Mesenchymal stem cell (in vitro differentiated cells and primary cell): ENCODE results near the gene CITED1.

ENCODE experiments used
- DNase-seq: peaks from one replicate; pipeline ENCODE4 v3.0.0-alpha.2; 2013
- H2AFZ ChIP-seq: one replicate; pipeline ENCODE4 v1.6.1; 2013; ENCODE audit warnings: low read depth, mild to moderate bottlenecking, control low read depth, inconsistent platforms, low read length, moderate library complexity
- H2AK5ac ChIP-seq: 2 replicates; pipeline ENCODE4 v1.6.1; 2013; ENCODE audit warnings: low read length, moderate library complexity, mild to moderate bottlenecking, inconsistent platforms; ENCODE audit not compliant: severe bottlenecking
- H2BK120ac ChIP-seq: one replicate; pipeline ENCODE4 v1.6.1; 2013; ENCODE audit warnings: low read depth, mild to moderate bottlenecking, inconsistent platforms, low read length, moderate library complexity
- H2BK12ac ChIP-seq, 2 experiments: one replicate each; pipeline ENCODE4 v1.6.1; 2013; ENCODE audit warnings: inconsistent platforms in 2 of 2, low read length in 2 of 2, mild to moderate bottlenecking in 2 of 2, moderate library complexity in 2 of 2, control low read depth in 1 of 2
- H2BK15ac ChIP-seq: one replicate; pipeline ENCODE4 v1.6.1; 2013; ENCODE audit warnings: mild to moderate bottlenecking, low read depth, inconsistent platforms; ENCODE audit not compliant: poor library complexity, severe bottlenecking
- H2BK5ac ChIP-seq: 2 replicates; pipeline ENCODE4 v1.6.1; 2013; ENCODE audit warnings: low read depth, mild to moderate bottlenecking, low read length, control low read depth, inconsistent platforms; ENCODE audit not compliant: poor library complexity, severe bottlenecking
- H3K14ac ChIP-seq, 2 experiments: one replicate each; pipeline ENCODE4 v1.6.1; 2013; ENCODE audit warnings: inconsistent platforms in 2 of 2, low read length in 2 of 2, control low read depth in 1 of 2, mild to moderate bottlenecking in 1 of 2, moderate library complexity in 1 of 2
- H3K18ac ChIP-seq, 2 experiments: one replicate each; pipeline ENCODE4 v1.6.1; 2013; ENCODE audit warnings: inconsistent platforms in 2 of 2, low read length in 2 of 2, control low read depth in 1 of 2, low read depth in 1 of 2, mild to moderate bottlenecking in 1 of 2
- H3K23ac ChIP-seq, 2 experiments: one replicate each; pipeline ENCODE4 v1.6.1; 2013; ENCODE audit warnings: inconsistent platforms in 2 of 2, low read length in 2 of 2, mild to moderate bottlenecking in 2 of 2, moderate library complexity in 2 of 2, control low read depth in 1 of 2
- H3K27ac ChIP-seq: 2 replicates; pipeline ENCODE4 v1.5.1; 2013; ENCODE audit warnings: mild to moderate bottlenecking, moderate library complexity, low read length, control low read depth, inconsistent platforms; ENCODE audit not compliant: poor library complexity, severe bottlenecking
- H3K27me3 ChIP-seq, 2 experiments: 2 replicates each; pipeline versions ENCODE4 v1.6.1 to v1.7.0; 2013; ENCODE audit warnings: low read length in 2 of 2, mild to moderate bottlenecking in 2 of 2, moderate library complexity in 2 of 2, control low read depth in 1 of 2, inconsistent platforms in 1 of 2; ENCODE audit not compliant: control insufficient read depth in 1 of 2, insufficient read depth in 1 of 2
- H3K36me3 ChIP-seq, 2 experiments: 2 replicates each; pipeline versions ENCODE4 v1.6.1 to v1.7.0; 2013; ENCODE audit warnings: low read length in 2 of 2, control low read depth in 1 of 2, inconsistent platforms in 1 of 2, low read depth in 1 of 2, mild to moderate bottlenecking in 1 of 2; ENCODE audit not compliant: insufficient read depth in 2 of 2, control insufficient read depth in 1 of 2
- H3K4ac ChIP-seq, 2 experiments: one replicate each; pipeline ENCODE4 v1.6.1; 2013; ENCODE audit warnings: inconsistent platforms in 2 of 2, low read length in 2 of 2, mild to moderate bottlenecking in 2 of 2, moderate library complexity in 2 of 2, control low read depth in 1 of 2, low read depth in 1 of 2
- H3K4me1 ChIP-seq: 2 replicates; pipeline ENCODE4 v1.6.1; 2013; ENCODE audit warnings: low read depth, low read length, control low read depth; ENCODE audit not compliant: control insufficient read depth, insufficient read depth
- H3K4me2 ChIP-seq: 2 replicates; pipeline ENCODE4 v1.6.1; 2013; ENCODE audit warnings: low read length, mild to moderate bottlenecking, inconsistent platforms; ENCODE audit not compliant: poor library complexity, severe bottlenecking
- H3K4me3 ChIP-seq, 2 experiments: 2 replicates each; pipeline versions ENCODE4 v1.5.1 to v1.7.0; 2013; ENCODE audit warnings: low read length in 2 of 2, mild to moderate bottlenecking in 2 of 2, control low read depth in 1 of 2, low read depth in 1 of 2; ENCODE audit not compliant: insufficient read depth in 1 of 2
- H3K79me1 ChIP-seq: replicated peaks from 2 replicates; pipeline ENCODE4 v1.6.1; 2013; ENCODE audit warnings: mild to moderate bottlenecking, control low read depth, low read length, inconsistent platforms; ENCODE audit not compliant: poor library complexity, severe bottlenecking
- H3K9ac ChIP-seq: 2 replicates; pipeline ENCODE4 v1.7.0; 2013; ENCODE audit warnings: mild to moderate bottlenecking, low read length, moderate library complexity
- H3K9me3 ChIP-seq: 2 replicates; pipeline ENCODE4 v1.7.0; 2013; ENCODE audit warnings: mild to moderate bottlenecking, low read length; ENCODE audit not compliant: control insufficient read depth
- H4K8ac ChIP-seq: one replicate; pipeline ENCODE4 v1.6.1; 2013; ENCODE audit warnings: inconsistent platforms, mild to moderate bottlenecking, low read length, moderate library complexity
- H4K91ac ChIP-seq: one replicate; pipeline ENCODE4 v1.6.1; 2013; ENCODE audit warnings: mild to moderate bottlenecking, low read length, inconsistent platforms
- WGBS: methylation state at CpG from one replicate; pipeline ENCODE4 v1.1.7; 2013; ENCODE audit warnings: mixed read lengths; 5-methylcytosine and 5-hydroxymethylcytosine counted together

Gene CITED1

GRCh38 chrX:72317139-72317538 is 11.4 kb upstream of the CITED1 start:
- H3K23ac ChIP-seq: no peak overlapping the region
- no peak overlapping the region for H4K91ac ChIP-seq
- H2AK5ac ChIP-seq: no peak overlapping the region
- no peaks in the 10 kb centered on the region for H3K9me3 ChIP-seq
- H2AFZ ChIP-seq: no peak overlapping the region
- no peak overlapping the region for H2BK12ac ChIP-seq
- no peaks in the 10 kb centered on the region for H3K36me3 ChIP-seq
- H3K9ac ChIP-seq: no peak overlapping the region
- H3K27me3 ChIP-seq: peaks cover 0 to 59% of the 10 kb centered on the region in 2 experiments
- no peaks in the 10 kb centered on the region for H3K4me1 ChIP-seq
- H3K4me2 ChIP-seq: no peak overlapping the region
- H3K18ac ChIP-seq: no peak overlapping the region
- no peak overlapping the region for H3K27ac ChIP-seq
- H2BK5ac ChIP-seq: no peak overlapping the region
- H2BK15ac ChIP-seq: no peak overlapping the region
- no peak overlapping the region for H3K4me3 ChIP-seq
- DNase-seq: no peak
- H3K4ac ChIP-seq: no peak overlapping the region
- no peak overlapping the region for H4K8ac ChIP-seq
- 100% methylated on average over 2 of the region's 4 CpGs for WGBS
- H3K79me1 ChIP-seq: no peaks in the 10 kb centered on the region
- no peak overlapping the region for H3K14ac ChIP-seq
- H2BK120ac ChIP-seq: no peak overlapping the region

GRCh38 chrX:72316408-72317110 is 10.8 kb upstream of the CITED1 start:
- Histone ChIP-seq H3K27me3 (peaks cover 0 to 64% of the 10 kb centered on the region in 2 experiments), H2BK5ac (no peak overlapping the region), H3K18ac (no peak overlapping the region), H4K91ac (no peak overlapping the region), H3K79me1 (no peaks in the 10 kb centered on the region), H3K9me3 (no peaks in the 10 kb centered on the region), H3K4me1 (no peaks in the 10 kb centered on the region), H2BK120ac (no peak overlapping the region), H2BK15ac (no peak overlapping the region), H3K4me3 (no peak overlapping the region), H3K23ac (no peak overlapping the region), H2AFZ (no peak overlapping the region), H3K9ac (no peak overlapping the region), H2BK12ac (no peak overlapping the region), H3K4ac (no peak overlapping the region), H2AK5ac (no peak overlapping the region), H3K4me2 (no peak overlapping the region), H3K27ac (no peak overlapping the region), H3K36me3 (no peaks in the 10 kb centered on the region), H3K14ac (no peak overlapping the region), H4K8ac (no peak overlapping the region)
- no peak for DNase-seq
- 57% methylated on average over 10 of the region's 12 CpGs for WGBS

- no peak for DNase-seq
- WGBS: 88% methylated on average over 2 of the region's 3 CpGs
- Histone ChIP-seq H2AFZ (no peak overlapping the region), H3K9me3 (no peaks in the 10 kb centered on the region), H3K9ac (no peak overlapping the region), H2BK15ac (no peak overlapping the region), H3K4me2 (no peak overlapping the region), H3K4ac (no peak overlapping the region), H3K4me1 (no peaks in the 10 kb centered on the region), H3K36me3 (no peaks in the 10 kb centered on the region), H3K27me3 (peaks cover 0 to 75% of the 10 kb centered on the region in 2 experiments), H3K4me3 (no peak overlapping the region), H3K23ac (no peak overlapping the region), H4K91ac (no peak overlapping the region), H2AK5ac (no peak overlapping the region), H3K27ac (no peak overlapping the region), H4K8ac (no peak overlapping the region), H2BK120ac (no peak overlapping the region), H3K79me1 (no peaks in the 10 kb centered on the region), H2BK5ac (no peak overlapping the region), H2BK12ac (no peak overlapping the region), H3K18ac (no peak overlapping the region), H3K14ac (no peak overlapping the region)
These were observed 9.2 kb upstream of the CITED1 start for GRCh38 chrX:72314881-72315280.

GRCh38 chrX:72313707-72314641 is 8.3 kb upstream of the CITED1 start:
- H3K79me1 ChIP-seq: no peaks in the 10 kb centered on the region
- H4K91ac ChIP-seq: no peak overlapping the region
- H3K14ac ChIP-seq: no peak overlapping the region
- H3K4ac ChIP-seq: no peak overlapping the region
- H3K18ac ChIP-seq: no peak overlapping the region
- no peak overlapping the region for H2BK15ac ChIP-seq
- no peak overlapping the region for H2BK12ac ChIP-seq
- H2BK5ac ChIP-seq: no peak overlapping the region
- 82% methylated on average over 8 of the region's 8 CpGs for WGBS
- H2AK5ac ChIP-seq: no peak overlapping the region
- no peak overlapping the region for H3K9ac ChIP-seq
- H3K27me3 ChIP-seq: peaks cover 7 to 84% of the 10 kb centered on the region in 2 experiments
- DNase-seq: no peak
- H3K36me3 ChIP-seq: no peaks in the 10 kb centered on the region
- no peak overlapping the region for H3K4me3 ChIP-seq
- H3K9me3 ChIP-seq: no peaks in the 10 kb centered on the region
- no peak overlapping the region for H3K4me2 ChIP-seq
- no peak overlapping the region for H2BK120ac ChIP-seq
- no peak overlapping the region for H3K23ac ChIP-seq
- no peak overlapping the region for H4K8ac ChIP-seq
- H3K4me1 ChIP-seq: peaks cover 5% of the 10 kb centered on the region
- H2AFZ ChIP-seq: no peak overlapping the region
- H3K27ac ChIP-seq: no peak overlapping the region
